GM15510 (cell line): Measurements from ENCODE around the gene ZNF600.

Experiments
- POLR2A ChIP-seq: IDR thresholded peaks from 3 replicates; pipeline ENCODE4 v1.6.1; 2011; ENCODE audit warnings: borderline replicate concordance; ENCODE audit not compliant: insufficient read length; ENCODE audit errors: extremely low read depth

The ZNF600 gene

DNA sequence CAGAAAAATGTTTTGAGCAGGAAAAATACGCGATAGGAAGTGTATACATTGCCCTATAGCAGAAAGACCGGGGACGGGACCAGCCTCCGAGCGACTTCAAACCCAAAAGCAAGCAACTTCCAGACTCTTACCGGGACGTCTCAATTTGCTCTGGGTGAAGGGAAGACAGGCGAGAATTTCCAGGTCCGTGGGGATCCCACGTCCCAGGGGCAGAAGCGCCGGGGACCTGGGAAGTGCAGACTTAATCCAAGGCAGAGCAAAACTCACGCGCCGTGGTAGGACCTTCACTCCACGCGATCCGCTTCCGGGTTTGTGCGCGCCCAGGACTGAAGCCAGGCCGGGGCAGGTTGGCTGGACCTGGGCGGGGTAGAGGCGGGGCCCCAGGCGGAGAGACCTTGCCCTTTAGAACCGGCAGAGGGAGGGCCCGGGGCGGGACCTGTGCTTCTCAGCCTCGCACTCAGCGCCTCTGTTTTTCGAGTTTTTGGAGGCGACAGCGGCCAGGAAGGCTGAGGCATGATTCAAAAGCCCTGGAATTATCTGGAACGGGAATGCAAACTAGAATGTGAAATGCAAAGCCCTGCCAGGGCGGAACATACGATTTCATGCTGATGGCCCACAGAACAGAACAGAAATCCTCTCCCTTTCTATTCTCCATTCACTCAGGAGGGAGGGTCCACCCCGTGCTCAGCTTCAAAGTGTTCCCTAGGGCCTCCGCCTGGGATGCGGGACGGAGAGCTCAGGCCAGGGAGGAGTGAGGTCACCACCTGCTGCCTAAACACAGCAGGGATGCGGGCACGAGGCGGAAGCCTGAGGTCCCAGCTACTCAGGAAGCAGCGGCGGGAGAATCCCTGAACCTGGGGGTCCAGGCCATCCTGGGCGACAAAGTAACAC, at the start of gene ZNF600:
Gene ZNF600 (minus strand): TSS at position 328 of the 891 bp plus-strand sequence. CDS start 7,903 bp downstream, outside the sequence.
- peak; percentile 66 for TF ChIP-seq POLR2A

DNA sequence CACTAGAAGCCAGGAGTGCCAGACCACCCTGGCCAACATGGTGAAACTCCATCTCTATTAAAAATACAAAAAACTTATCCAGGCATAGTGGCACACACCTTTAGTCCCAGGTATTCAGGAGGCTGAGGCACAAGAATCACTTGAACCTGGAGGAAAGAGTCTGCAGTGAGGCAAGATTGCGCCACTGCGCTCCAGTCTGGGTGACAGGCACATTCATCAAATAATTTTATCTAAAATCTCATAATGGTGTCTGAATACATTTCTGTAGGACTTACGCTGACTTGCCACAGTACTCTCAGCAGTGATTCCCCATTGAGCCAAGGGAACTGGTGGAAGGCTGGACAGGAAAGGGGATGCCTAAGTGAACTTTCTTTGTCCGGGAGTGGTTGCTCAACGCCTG, 39.2 kb upstream of the ZNF600 start:
- TF ChIP-seq POLR2A, result no peak

DNA sequence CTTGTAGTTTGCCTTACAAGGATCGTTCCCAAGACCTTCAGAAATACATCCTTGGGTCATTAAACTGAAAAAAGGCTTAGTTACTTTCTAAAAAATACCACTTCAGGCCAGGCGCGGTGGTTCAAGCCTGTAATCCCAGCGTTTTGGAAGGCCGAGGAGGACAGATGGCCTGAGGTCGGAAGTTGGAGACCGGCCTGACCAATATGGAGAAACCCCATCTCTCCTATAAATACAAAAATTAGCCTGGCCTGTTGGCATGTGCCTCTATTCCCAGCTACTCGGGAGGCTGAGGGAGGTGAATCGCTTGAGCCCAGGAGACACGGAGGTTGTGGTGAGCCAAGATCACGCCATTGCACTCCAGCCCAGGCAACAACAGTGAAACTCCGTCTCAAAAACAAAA, 37.1 kb upstream of the ZNF600 start:
- no peak for TF ChIP-seq POLR2A

GRCh38 chr19:52821204-52821960, 34.8 kb upstream of the ZNF600 start, which contains the start of gene ZNF28:
Gene ZNF28 (minus strand): TSS chr19:52821633. CDS start chr19:52817958, 3,675 bp downstream.
- peak; percentile 44 for TF ChIP-seq POLR2A

DNA sequence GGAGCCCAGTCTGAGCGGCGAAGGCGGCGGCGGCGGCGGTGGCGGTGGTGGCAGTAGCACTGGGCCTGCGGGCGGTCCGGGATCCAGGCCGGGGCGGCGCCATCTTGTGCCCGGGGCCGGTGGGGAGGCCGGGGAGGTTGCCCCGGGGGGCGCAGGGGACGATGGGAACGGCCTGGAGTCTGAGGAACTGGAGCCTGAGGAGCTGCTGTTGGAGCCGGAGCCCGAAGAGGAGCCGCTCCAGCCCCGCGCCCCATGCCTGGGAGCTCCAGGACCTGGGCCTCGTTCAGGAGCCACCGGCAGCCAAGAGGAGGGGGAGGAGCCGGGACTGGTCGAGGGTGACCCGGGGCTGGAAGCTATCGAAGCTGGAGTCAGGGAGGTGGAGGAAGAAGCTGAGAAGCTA, 23.2 kb upstream of the ZNF600 start:
- TF ChIP-seq POLR2A, result no peak

DNA sequence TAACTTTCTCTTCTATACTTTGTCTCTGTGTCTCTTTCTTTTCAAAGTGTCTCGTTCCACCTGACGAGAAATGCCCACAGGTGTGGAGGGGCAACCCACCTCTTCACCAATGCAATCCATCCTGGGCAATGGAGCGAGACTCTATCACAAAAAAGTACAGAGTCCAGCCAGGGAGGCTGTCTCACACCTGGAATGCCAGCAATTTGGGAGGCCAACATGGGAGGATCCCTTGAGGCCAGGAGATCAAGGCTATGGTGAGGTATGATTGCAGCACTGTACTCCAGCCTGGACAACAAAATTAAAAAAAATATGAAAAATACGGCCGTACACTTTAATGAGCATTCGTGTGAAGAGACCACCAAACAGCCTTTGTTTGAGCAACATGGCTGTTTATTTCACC, 2.8 kb upstream of the ZNF600 start:
- TF ChIP-seq POLR2A, result no peak

DNA sequence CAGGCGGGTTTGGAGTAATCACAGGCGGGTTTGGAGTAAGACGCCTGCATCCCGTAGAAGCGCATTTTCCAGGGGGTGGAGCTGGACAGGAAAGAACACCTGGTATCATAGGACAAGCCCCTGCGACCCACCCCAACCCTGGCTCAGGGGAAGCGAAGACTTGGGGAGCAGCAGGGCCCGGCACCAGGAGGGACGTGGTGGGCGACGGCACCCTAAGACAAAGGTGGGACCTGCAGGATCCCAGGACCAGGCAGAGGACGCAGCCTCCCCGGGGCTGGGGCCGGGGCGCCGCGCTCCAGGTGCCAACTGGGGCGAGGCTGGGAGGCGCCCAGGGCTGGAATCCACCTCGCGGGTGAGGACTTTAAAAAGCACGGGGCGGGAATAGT, 520 bp downstream of the ZNF600 start:
- TF ChIP-seq POLR2A, result no peak

- TF ChIP-seq POLR2A, result no peak
These were observed 1.1 kb downstream of the ZNF600 start for GRCh38 chr19:52785506-52785905.

- no peak for TF ChIP-seq POLR2A
These were observed 7.8 kb downstream of the ZNF600 start for GRCh38 chr19:52778811-52779210.

DNA sequence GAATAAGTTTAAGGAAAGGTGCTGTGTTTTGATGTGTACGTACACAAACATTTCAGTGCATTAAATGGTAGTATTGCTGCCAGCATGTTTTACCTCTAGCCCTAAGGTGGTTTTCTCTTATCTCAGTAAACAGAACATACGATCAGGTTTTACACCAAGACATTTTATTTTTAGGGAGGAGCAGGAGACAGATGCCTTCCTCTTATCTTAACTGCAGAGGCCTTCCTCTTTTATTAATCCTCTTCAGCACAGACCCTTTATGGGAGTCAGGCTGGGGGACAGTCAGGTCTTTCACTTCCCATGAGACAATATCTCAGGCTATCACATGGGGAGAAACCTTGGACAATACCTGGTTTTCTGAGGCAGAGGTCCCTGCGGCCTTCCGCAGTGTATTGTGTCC, 36.8 kb downstream of the ZNF600 start:
- TF ChIP-seq POLR2A, result no peak

- no peak for TF ChIP-seq POLR2A
These were observed 38.1 kb downstream of the ZNF600 start for GRCh38 chr19:52748336-52748950.

DNA sequence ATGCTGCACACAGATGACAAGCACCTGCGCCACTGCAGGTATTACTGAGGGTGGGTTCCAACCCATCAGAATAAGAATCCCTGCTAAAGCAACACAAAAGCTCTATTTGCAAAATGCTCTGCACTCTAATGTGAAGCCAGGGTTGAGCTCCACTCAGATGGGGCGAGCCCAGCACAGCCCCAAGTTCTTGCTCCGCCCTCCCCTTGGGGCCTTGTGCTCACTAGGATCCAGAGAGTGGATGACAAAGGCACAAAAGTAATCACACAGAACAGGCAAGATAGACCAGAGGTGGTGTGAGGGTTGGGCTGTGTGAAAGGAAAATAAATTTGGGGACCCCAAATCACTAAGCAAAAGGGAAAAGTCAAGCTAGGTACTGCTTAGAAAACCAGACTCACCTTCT, 43.5 kb downstream of the ZNF600 start:
- no peak for TF ChIP-seq POLR2A

GRCh38 chr19:52742516-52742915, 44.1 kb downstream of the ZNF600 start:
- TF ChIP-seq POLR2A, result no peak

GRCh38 chr19:52741951-52742485, 44.6 kb downstream of the ZNF600 start:
- no peak for TF ChIP-seq POLR2A

DNA sequence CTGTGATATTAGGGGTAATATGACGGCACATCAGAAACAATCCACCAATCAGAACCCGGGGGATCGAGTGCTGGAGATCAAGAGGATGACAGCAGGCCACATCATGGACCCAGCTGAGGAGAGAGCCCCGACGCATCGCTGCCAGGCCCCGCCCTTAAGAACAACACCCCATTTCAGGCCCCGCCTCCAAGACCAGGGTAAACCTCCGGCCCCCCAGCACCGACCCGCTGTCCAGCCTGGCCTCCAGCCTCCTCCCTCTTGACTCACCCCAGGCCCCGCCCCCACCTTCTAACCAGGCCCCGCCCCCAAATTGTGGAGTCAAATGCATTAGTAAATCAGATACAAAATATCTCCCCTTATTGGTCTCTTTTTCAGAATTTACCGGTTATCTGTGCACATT, 47.0 kb downstream of the ZNF600 start:
- TF ChIP-seq POLR2A, result no peak
